ENCODE data around the gene NF2. TPM values are rescaled to one million over a fixed set of nuclear protein-coding genes. Genes with fewer than 3 reads are reported as not detected.
"Not testable (repeated sequence)": the region's sequence is repeated elsewhere in the genome, so short reads cannot be mapped to it uniquely, and the experiment has no call there.

NF2 gene
- total RNA-seq, 2 donors from 2014 or later: 58.2 to 70.9 TPM

DNA sequence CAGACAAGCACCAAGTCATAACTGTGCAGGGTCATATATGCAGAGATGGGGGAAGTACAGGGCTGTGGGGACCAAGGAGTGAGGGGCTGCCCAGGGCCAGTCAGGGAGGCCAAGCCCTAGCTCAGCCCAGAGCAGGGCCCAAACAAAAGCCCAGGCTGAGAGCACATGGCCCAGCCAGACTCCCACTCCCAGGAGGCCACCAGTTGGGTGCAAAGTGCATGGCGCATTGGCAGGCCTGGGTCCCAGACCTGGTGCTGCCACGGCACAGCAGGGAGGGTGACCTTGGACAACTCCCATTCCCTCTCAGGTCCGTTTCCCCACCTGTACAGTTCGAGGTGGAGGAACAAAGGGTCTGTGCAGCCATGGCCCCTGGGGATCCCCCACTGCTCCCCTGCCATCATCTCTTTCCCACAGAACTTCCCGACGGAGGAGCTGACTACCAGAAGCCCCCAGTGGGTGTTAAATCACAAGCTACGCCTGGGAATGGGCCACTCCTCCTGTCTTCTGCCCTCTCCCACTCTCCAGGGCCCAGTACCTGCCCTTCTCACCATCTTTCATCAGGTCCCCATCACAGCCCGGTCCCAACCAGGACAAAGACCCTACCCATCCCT, 23.1 kb upstream of the NF2 start:
- Mint-ChIP-seq H3K9me3 (no peaks in the 10 kb centered on the region), H3K36me3 (no peaks in the 10 kb centered on the region), H3K4me3 (peak overlapping the region; percentile 86), H3K4me1 (ENCODE audit: low read depth in 2 of 2) (peaks cover 6 to 12% of the 10 kb centered on the region in 2 donors), H3K27ac (peak overlapping the region; percentile 54 to 86), H3K27me3 (no peaks in the 10 kb centered on the region)
- ATAC-seq (no peak), DNase-seq (ENCODE audit: low spot score) (no peak)

DNA sequence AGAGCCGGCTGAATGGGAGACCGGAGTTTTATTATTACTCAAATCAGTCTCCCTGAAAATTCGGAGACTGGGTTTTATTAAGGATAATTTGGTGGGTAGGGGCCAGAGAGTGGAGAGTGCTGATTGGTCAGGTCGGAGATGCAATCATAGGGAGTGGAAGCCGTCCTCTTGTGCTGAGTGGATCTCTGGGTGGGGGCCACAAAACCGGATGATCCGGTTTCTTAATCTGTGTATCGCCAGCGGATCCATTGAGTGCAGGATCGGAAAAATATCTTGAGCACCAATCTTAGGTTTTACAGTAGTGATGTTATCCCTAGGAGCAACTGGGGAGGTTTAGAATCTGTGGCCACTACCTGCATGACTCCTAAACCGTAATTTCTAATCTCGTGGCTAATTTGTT, 21.6 kb upstream of the NF2 start:
- H3K36me3 Mint-ChIP-seq: no peaks in the 10 kb centered on the region
- H3K4me3 Mint-ChIP-seq: peak overlapping the region; percentile 86
- no peaks in the 10 kb centered on the region for H3K27me3 Mint-ChIP-seq
- no peak for DNase-seq (ENCODE audit: low spot score)
- H3K9me3 Mint-ChIP-seq: no peaks in the 10 kb centered on the region
- no peak for ATAC-seq
- H3K27ac Mint-ChIP-seq: peak overlapping the region; percentile 54 to 86
- peaks cover 6 to 12% of the 10 kb centered on the region in 2 donors for H3K4me1 Mint-ChIP-seq (ENCODE audit: low read depth in 2 of 2)

DNA sequence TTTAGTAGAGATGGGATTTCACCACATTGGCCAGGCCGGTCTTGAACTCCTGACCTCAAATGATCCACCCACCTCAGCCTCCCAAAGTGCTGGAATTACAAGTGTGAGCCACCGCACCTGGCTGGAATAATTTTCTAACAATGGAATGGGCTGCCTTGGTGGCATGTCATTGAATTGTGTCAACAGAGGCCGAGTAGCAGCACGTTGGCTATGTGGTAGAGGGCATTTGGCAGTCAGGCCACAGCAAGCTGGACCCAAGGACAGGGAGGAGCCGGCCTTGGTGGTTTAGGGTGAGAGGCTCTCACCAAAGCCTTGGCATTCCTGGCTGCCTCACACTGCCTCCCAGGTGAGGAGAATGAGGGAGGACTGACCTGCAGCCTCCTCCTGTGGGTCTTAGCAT, 18.5 kb upstream of the NF2 start:
- H3K27ac Mint-ChIP-seq: no peak overlapping the region
- no peak overlapping the region for H3K4me3 Mint-ChIP-seq
- DNase-seq (ENCODE audit: low spot score) (no peak), ATAC-seq (no peak)
- H3K4me1 Mint-ChIP-seq (ENCODE audit: low read depth in 2 of 2): peaks cover 4 to 11% of the 10 kb centered on the region in 2 donors
- H3K9me3 Mint-ChIP-seq: no peaks in the 10 kb centered on the region
- no peaks in the 10 kb centered on the region for H3K27me3 Mint-ChIP-seq
- no peaks in the 10 kb centered on the region for H3K36me3 Mint-ChIP-seq

DNA sequence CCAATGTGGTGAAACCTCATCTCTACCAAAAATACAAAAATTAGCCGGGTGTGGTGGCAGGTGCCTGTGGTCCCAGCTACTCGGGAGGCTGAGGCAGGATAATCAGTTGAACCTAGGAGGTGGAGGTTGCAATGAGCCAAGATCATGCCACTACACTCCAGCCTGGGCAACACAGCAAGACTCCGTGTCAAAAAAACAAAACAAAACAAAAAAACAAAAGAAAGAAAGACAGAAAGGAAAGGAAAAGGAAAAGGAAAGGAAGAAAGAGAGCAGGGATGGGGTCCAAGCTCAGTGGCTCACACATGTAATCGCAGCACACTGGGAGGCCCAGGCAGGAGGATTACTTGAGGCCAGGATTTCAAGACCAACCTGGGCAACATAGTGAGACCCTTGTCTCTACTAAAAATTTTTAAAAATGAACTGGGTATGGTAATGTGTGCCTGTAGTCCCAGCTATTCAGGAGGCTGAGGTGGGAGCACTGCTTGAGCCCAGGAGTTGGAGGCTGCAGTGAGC, 17.2 kb upstream of the NF2 start:
- not testable (repeated sequence) for H3K4me3 Mint-ChIP-seq; H3K36me3 Mint-ChIP-seq; ATAC-seq; H3K27me3 Mint-ChIP-seq; DNase-seq (ENCODE audit: low spot score); H3K9me3 Mint-ChIP-seq
- Mint-ChIP-seq H3K4me1 (ENCODE audit: low read depth in 2 of 2) (peaks cover 4 to 12% of the 10 kb centered on the region in 2 donors), H3K27ac (peak overlapping the region in 1 of 2 donors; percentile 9)

DNA sequence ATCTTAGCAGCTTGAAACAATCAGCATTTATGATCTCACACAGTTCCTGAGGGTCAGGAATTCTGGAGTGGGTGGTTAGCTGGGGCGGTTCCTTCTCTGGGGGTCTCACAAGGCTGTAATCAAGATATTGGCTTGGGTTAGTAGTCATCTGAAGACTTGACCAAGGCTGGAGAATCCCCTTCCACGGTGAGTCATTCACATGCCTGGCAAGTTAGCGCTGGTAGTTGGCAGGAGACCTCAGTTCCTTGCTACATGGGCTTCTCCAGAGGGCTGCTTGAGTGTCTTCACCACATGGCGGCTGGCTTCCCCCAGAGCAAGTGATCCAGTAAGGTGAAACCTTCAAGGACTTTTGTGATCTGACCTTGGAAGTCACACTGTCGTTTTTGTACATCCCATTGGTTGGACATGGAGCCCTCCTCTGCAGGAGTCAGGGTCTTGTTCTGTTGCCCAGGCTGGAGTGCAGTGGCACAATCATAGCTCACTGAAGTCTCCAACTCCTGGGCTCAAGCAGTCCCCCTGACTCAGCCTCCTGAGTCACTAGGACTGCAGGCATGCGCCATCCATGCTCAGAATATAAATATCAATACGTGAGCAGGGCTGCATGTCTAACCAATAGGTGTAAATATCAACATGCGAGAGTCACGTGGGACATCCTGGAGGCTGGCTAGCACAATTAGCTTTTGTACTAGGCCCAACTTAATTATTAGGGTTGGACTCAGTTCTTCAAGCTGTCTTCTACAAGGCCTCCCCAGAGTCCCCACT, 15.3 kb upstream of the NF2 start:
- Mint-ChIP-seq H3K27me3 (no peaks in the 10 kb centered on the region), H3K27ac (no peak overlapping the region), H3K9me3 (no peaks in the 10 kb centered on the region), H3K4me3 (no peak overlapping the region), H3K4me1 (ENCODE audit: low read depth in 2 of 2) (peaks cover 4 to 6% of the 10 kb centered on the region in 2 donors), H3K36me3 (no peaks in the 10 kb centered on the region)
- ATAC-seq (peak in 1 of 2 donors; percentile 20), DNase-seq (ENCODE audit: low spot score) (no peak)

DNA sequence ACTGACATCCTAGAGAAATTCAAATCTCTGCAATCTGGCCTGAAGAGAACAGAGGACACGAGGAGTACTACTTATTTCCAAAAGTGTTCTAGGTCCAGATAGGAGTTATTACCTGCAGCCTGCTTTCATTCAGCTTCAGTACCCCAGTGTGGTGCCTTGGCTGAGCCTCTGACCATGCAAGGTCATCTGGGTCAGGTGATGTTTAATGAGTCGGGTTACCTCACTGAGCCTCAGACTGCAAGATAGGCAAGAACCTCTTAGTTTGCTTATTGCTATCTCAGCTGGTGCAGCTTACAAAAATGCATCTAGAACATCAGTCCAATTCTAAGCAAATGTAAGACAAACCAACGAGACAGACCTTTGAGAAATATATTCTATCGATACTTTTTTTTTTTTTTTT, 9.5 kb upstream of the NF2 start:
- no peaks in the 10 kb centered on the region for H3K27me3 Mint-ChIP-seq
- no peaks in the 10 kb centered on the region for H3K36me3 Mint-ChIP-seq
- H3K4me3 Mint-ChIP-seq: no peak overlapping the region
- no peaks in the 10 kb centered on the region for H3K9me3 Mint-ChIP-seq
- ATAC-seq (no peak), DNase-seq (ENCODE audit: low spot score) (peak; percentile 26)
- no peak overlapping the region for H3K27ac Mint-ChIP-seq
- H3K4me1 Mint-ChIP-seq (ENCODE audit: low read depth in 2 of 2): peaks cover 4 to 9% of the 10 kb centered on the region in 2 donors

DNA sequence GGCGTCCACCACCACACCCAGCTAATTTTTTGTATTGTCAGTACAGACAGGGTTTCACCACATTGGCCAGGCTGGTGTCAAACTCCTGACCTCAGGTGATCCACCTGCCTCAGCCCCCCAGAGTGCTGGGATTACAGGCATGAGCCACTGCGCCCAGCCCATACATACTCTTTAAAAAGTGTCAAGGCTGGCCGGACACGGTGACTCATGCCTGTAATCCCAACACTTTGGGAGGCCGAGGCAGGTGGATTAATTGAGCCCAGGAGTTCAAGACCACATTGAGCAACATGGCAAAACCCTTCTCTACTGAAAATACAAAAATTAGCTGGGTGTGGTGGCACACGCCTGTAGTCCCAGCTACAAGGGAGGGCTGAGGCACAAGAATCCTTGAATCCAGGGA, 9.0 kb upstream of the NF2 start:
- ATAC-seq; H3K27me3 Mint-ChIP-seq; H3K36me3 Mint-ChIP-seq; H3K4me3 Mint-ChIP-seq; H3K4me1 Mint-ChIP-seq (ENCODE audit: low read depth in 2 of 2); H3K9me3 Mint-ChIP-seq; H3K27ac Mint-ChIP-seq: not testable (repeated sequence)
- DNase-seq (ENCODE audit: low spot score): peak; percentile 32

DNA sequence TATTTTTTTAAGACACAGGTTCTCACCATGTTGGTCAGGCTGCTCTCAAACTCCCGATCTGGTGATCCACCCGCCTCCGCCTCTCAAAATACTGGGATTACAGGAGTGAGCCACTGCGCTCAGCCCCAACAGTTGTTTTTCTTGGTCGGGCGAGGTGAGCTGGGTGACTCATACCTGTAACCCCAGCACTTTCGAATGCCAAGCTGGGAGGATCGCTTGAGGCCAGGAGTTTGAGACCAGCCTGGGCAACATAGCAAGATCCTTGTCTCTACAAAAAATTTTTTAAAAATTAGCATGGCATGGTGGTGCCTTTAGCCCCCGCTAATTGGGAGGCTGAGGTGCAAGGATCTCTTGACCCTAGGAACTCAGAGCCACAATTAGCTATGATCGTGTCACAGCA, 7.0 kb upstream of the NF2 start:
- no peak overlapping the region for H3K27ac Mint-ChIP-seq
- peaks cover 0 to 2% of the 10 kb centered on the region in 2 donors for H3K4me1 Mint-ChIP-seq (ENCODE audit: low read depth in 2 of 2)
- H3K4me3 Mint-ChIP-seq: no peak overlapping the region
- ATAC-seq (no peak), DNase-seq (ENCODE audit: low spot score) (no peak)
- H3K27me3 Mint-ChIP-seq: no peaks in the 10 kb centered on the region
- no peaks in the 10 kb centered on the region for H3K36me3 Mint-ChIP-seq
- H3K9me3 Mint-ChIP-seq: no peaks in the 10 kb centered on the region

DNA sequence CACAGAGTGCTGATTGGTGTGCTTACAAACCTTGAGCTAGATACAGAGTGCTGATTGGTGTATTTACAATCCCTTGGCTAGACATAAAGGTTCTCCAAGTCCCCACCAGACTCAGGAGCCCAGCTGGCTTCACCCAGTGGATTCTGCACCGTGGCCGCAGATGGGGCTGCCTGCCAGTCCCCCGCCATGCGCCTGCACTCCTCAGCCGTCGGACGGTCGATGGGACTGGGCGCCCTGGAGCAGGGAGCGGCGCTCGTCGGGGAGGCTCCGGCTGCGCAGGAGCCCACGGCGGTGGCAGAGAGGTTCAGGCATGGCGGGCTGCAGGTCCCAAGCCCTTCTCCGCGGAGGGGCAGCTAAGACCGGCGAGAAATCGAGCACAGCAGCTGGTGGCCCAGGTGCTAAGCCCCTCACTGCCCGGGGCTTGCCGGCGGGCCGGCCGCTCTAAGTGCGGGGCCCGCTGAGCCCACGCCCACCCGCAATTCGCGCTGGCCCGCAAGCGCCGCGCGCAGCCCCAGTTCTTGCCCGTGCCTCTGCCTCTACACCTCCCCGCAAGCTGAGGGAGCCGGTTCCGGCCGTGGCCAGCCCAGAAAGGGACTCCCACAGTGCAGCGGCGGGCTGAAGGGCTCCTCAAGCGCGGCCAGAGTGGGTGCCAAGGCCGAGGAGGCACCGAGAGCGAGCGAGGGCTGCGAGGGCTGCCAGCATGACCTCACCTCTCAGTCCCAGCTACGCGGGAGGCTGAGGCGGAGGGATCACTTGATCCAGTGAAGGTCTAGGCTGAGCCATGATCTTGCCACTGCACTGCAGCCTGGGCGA, 5.4 kb upstream of the NF2 start:
- not testable (repeated sequence) for H3K4me1 Mint-ChIP-seq (ENCODE audit: low read depth in 2 of 2); H3K27me3 Mint-ChIP-seq; ATAC-seq; H3K27ac Mint-ChIP-seq; H3K9me3 Mint-ChIP-seq; H3K36me3 Mint-ChIP-seq; H3K4me3 Mint-ChIP-seq
- DNase-seq (ENCODE audit: low spot score): peak; percentile 58

DNA sequence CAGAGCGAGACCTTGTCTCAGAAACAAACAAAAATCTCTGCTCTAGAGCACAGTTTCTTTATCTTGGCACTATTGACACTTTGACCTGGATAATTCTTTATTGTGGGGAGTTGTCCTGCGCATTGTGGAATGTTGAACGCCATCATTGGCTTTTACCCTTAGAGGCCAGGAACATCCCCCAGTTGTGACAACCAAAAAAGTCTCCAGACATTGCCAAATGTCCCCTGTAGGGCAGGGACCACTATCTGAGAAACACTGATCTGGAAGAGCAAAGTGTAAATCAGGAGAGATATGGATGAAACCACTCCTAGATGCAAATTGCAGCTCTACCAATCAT, 4.8 kb upstream of the NF2 start:
- H3K27ac Mint-ChIP-seq: no peak overlapping the region
- H3K4me1 Mint-ChIP-seq (ENCODE audit: low read depth in 2 of 2): peaks cover 5% of the 10 kb centered on the region in 2 donors
- no peak overlapping the region for H3K4me3 Mint-ChIP-seq
- no peaks in the 10 kb centered on the region for H3K27me3 Mint-ChIP-seq
- ATAC-seq (no peak), DNase-seq (ENCODE audit: low spot score) (peak; percentile 10)
- no peaks in the 10 kb centered on the region for H3K36me3 Mint-ChIP-seq
- H3K9me3 Mint-ChIP-seq: no peaks in the 10 kb centered on the region

DNA sequence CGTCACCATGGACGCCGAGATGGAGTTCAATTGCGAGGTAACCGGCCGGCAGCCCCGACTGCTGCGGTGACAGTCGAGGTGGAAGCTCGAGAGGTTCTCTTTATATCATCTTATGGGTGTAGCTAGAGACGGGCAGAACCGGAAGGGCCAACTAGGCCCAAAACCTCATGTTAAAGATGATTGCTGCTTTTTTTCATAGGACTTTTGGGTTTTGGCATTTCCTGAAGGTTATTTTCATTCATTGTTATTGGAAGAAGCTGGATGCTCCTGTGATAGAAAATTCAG, 585 bp downstream of the NF2 start:
- ATAC-seq (no peak), DNase-seq (ENCODE audit: low spot score) (no peak)
- Mint-ChIP-seq H3K27me3 (no peaks in the 10 kb centered on the region), H3K27ac (peak overlapping the region; percentile 80 to 86), H3K36me3 (no peaks in the 10 kb centered on the region), H3K4me3 (peak overlapping the region; percentile 95), H3K9me3 (no peaks in the 10 kb centered on the region), H3K4me1 (ENCODE audit: low read depth in 2 of 2) (peaks cover 15 to 21% of the 10 kb centered on the region in 2 donors)

DNA sequence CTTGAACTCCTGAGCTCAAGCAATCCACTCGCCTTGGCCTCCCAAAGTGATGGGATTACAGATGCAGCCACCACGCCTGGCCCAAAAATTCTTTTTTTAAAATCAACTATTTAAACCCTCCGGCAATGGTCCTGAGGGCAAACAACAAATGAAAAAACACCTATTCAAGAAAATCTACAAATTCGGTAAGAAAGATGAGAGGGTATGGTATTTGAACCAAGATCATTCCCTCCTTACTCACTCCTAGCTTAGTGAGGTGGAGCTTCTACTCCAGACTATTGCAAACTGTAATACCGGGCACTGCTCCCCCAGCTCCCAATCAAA, 2.1 kb downstream of the NF2 start:
- peaks cover 15 to 25% of the 10 kb centered on the region in 2 donors for H3K4me1 Mint-ChIP-seq (ENCODE audit: low read depth in 2 of 2)

DNA sequence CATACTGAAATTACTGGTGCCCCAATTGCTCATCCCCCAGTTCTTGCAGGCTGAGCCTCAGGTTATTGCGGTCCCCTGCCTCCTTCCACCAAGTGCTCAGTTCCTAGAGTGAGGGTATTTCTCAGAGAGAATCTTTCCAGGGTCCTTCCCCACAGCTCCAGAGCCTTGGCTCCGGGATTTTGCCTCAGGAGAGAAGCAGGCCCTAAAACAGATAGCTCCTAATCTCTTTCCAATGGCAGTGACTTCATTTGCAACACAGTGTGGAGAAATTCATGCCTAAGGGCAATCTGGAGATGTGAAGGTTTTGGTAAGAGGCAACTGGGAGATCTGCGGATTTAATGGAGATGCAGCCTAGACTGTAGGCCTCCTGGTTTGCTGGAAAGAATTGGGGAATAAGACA, 2.9 kb downstream of the NF2 start:
- Mint-ChIP-seq H3K4me3 (peak overlapping the region; percentile 95), H3K36me3 (no peaks in the 10 kb centered on the region), H3K27ac (no peak overlapping the region), H3K27me3 (no peaks in the 10 kb centered on the region), H3K4me1 (ENCODE audit: low read depth in 2 of 2) (peaks cover 15 to 25% of the 10 kb centered on the region in 2 donors), H3K9me3 (no peaks in the 10 kb centered on the region)
- DNase-seq (ENCODE audit: low spot score) (peak; percentile 5), ATAC-seq (no peak)

More for the DNA sequence above, 2.1 kb downstream of the NF2 start:
- Mint-ChIP-seq H3K27me3 (no peaks in the 10 kb centered on the region), H3K4me3 (peak overlapping the region; percentile 95), H3K36me3 (no peaks in the 10 kb centered on the region), H3K27ac (no peak overlapping the region), H3K9me3 (no peaks in the 10 kb centered on the region)
- DNase-seq (ENCODE audit: low spot score) (no peak), ATAC-seq (no peak)

DNA sequence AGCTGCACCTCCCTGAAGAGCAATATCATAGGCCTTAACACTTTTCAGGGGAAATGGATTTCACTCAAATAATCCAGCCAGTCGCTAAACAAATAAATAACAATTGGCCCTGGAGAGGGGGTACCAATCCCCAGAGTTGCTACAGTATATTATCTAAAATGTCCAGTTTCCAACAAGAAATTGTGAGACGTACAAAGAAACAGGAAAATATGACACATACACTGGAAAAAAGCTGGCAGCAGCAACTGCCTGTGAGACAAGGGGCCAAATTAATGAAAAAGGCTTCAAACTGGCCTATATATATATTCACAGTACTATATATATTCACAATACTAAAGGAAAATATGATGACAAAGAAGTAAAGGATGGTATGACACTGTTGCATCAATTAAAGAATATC, 4.0 kb downstream of the NF2 start:
- DNase-seq (ENCODE audit: low spot score): no peak
- no peak overlapping the region for H3K4me3 Mint-ChIP-seq
- peaks cover 15 to 25% of the 10 kb centered on the region in 2 donors for H3K4me1 Mint-ChIP-seq (ENCODE audit: low read depth in 2 of 2)
- ATAC-seq: no peak
- no peaks in the 10 kb centered on the region for H3K36me3 Mint-ChIP-seq
- no peak overlapping the region for H3K27ac Mint-ChIP-seq
- H3K9me3 Mint-ChIP-seq: no peaks in the 10 kb centered on the region
- H3K27me3 Mint-ChIP-seq: no peaks in the 10 kb centered on the region

All from natural killer cell treated with Interleukin-12 subunit alpha and Interleukin-12 subunit beta and Interleukin-15 and Interleukin-18, amount 100 ng/mL, for 72 hours (primary cell).